ENCODE measurements around the gene EEF1E1.

EEF1E1 gene

GRCh38 chr6:8110117-8110721, 7.9 kb upstream of the EEF1E1 start:
- no peak for TF ChIP-seq CTCF (IDR thresholded peaks at IDR 0.05; ENCODE audit: control insufficient read depth, extremely low read depth, insufficient read depth)
- no peak overlapping the region for H3K4me3 ChIP-seq (ENCODE audit: low read depth, low read length)

GRCh38 chr6:8108759-8109539, 6.6 kb upstream of the EEF1E1 start:
- H3K4me3 ChIP-seq (ENCODE audit: low read depth, low read length), result no peak overlapping the region
- no peak for TF ChIP-seq CTCF (IDR thresholded peaks at IDR 0.05; ENCODE audit: control insufficient read depth, extremely low read depth, insufficient read depth)
- no peak for DNase-seq (ENCODE audit: low read depth)

More at GRCh38 chr6:8110117-8110721, 7.9 kb upstream of the EEF1E1 start:
- no peak for DNase-seq (ENCODE audit: low read depth)

GRCh38 chr6:8108031-8108660, 5.8 kb upstream of the EEF1E1 start:
- H3K4me3 ChIP-seq (ENCODE audit: low read depth, low read length), result no peak overlapping the region
- no peak for DNase-seq (ENCODE audit: low read depth)

GRCh38 chr6:8105791-8106190, 3.4 kb upstream of the EEF1E1 start:
- no peak for DNase-seq (ENCODE audit: low read depth)
- no peak for TF ChIP-seq CTCF (IDR thresholded peaks at IDR 0.05; ENCODE audit: control insufficient read depth, extremely low read depth, insufficient read depth)
- H3K4me3 ChIP-seq (ENCODE audit: low read depth, low read length), result no peak overlapping the region

More at GRCh38 chr6:8108031-8108660, 5.8 kb upstream of the EEF1E1 start:
- no peak for TF ChIP-seq CTCF (IDR thresholded peaks at IDR 0.05; ENCODE audit: control insufficient read depth, extremely low read depth, insufficient read depth)

GRCh38 chr6:8103726-8104125, 1.4 kb upstream of the EEF1E1 start:
- TF ChIP-seq CTCF (IDR thresholded peaks at IDR 0.05; ENCODE audit: control insufficient read depth, extremely low read depth, insufficient read depth), result no peak
- no peak overlapping the region; the same call in 1 of the 2 replicates for H3K4me3 ChIP-seq (ENCODE audit: low read depth, low read length)
- DNase-seq (ENCODE audit: low read depth), result no peak

GRCh38 chr6:8100159-8100854, 2.0 kb downstream of the EEF1E1 start:
- DNase-seq (ENCODE audit: low read depth), result no peak
- TF ChIP-seq CTCF (IDR thresholded peaks at IDR 0.05; ENCODE audit: control insufficient read depth, extremely low read depth, insufficient read depth), result no peak
- H3K4me3 ChIP-seq (ENCODE audit: low read depth, low read length), result no peak overlapping the region

Data from LNCaP clone FGC (cell line).